ENCODE results near the gene TMEM208.

- no peak for TF ChIP-seq CTCF (IDR thresholded peaks at IDR 0.05)
- no peak for TF ChIP-seq MXI1 (IDR thresholded peaks at IDR 0.05; ENCODE audit: low read depth, low read length)
- TF ChIP-seq EZH2phosphoT487 (IDR thresholded peaks at IDR 0.05; ENCODE audit: borderline replicate concordance, low read depth), result no peak
- TF ChIP-seq EP300 (IDR thresholded peaks at IDR 0.05; ENCODE audit: borderline replicate concordance in 1 of 2, low read depth in 1 of 2, low read length in 1 of 2), result no peak
- no peak for TF ChIP-seq TAF1 (IDR thresholded peaks at IDR 0.05; ENCODE audit: borderline replicate concordance, low read depth, low read length)
- no peak for TF ChIP-seq TCF12 (IDR thresholded peaks at IDR 0.05)
- TF ChIP-seq MAX (IDR thresholded peaks at IDR 0.05; ENCODE audit: low read depth), result no peak
- TF ChIP-seq NRF1 (IDR thresholded peaks at IDR 0.05; ENCODE audit: low read depth, low read length), result no peak
- no peak for TF ChIP-seq GABPA (IDR thresholded peaks at IDR 0.05; ENCODE audit: low read depth)
- no peak for TF ChIP-seq ELF1 (IDR thresholded peaks at IDR 0.05)
Measured at GRCh38 chr16:67204076-67204475, 22.9 kb upstream of the TMEM208 start.

Data from SK-N-SH (cell line).